GM18499 (cell line): ENCODE results near the gene GSTP1.
"Not testable (repeated sequence)": the region's sequence is repeated elsewhere in the genome, so short reads cannot be mapped to it uniquely, and the experiment has no call there.

Experiments used
- ATAC-seq: cut with Tn5 transposase; IDR thresholded peaks from one replicate; pipeline ENCODE4 v1.9.1; 2021; ENCODE audit warnings: moderate number of reproducible peaks; ENCODE audit not compliant: insufficient read depth, unreplicated experiment

GSTP1 gene

DNA sequence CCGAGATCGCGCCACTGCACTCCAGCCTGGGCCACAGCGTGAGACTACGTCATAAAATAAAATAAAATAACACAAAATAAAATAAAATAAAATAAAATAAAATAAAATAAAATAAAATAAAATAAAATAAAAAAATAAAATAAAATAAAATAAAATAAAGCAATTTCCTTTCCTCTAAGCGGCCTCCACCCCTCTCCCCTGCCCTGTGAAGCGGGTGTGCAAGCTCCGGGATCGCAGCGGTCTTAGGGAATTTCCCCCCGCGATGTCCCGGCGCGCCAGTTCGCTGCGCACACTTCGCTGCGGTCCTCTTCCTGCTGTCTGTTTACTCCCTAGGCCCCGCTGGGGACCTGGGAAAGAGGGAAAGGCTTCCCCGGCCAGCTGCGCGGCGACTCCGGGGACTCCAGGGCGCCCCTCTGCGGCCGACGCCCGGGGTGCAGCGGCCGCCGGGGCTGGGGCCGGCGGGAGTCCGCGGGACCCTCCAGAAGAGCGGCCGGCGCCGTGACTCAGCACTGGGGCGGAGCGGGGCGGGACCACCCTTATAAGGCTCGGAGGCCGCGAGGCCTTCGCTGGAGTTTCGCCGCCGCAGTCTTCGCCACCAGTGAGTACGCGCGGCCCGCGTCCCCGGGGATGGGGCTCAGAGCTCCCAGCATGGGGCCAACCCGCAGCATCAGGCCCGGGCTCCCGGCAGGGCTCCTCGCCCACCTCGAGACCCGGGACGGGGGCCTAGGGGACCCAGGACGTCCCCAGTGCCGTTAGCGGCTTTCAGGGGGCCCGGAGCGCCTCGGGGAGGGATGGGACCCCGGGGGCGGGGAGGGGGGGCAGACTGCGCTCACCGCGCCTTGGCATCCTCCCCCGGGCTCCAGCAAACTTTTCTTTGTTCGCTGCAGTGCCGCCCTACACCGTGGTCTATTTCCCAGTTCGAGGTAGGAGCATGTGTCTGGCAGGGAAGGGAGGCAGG lies at the start of gene GSTP1:
Gene GSTP1 (plus strand): TSS at position 566 of the 958 bp plus-strand sequence. CDS start 32 bp downstream, at position 598.
- ATAC-seq: no peak

DNA sequence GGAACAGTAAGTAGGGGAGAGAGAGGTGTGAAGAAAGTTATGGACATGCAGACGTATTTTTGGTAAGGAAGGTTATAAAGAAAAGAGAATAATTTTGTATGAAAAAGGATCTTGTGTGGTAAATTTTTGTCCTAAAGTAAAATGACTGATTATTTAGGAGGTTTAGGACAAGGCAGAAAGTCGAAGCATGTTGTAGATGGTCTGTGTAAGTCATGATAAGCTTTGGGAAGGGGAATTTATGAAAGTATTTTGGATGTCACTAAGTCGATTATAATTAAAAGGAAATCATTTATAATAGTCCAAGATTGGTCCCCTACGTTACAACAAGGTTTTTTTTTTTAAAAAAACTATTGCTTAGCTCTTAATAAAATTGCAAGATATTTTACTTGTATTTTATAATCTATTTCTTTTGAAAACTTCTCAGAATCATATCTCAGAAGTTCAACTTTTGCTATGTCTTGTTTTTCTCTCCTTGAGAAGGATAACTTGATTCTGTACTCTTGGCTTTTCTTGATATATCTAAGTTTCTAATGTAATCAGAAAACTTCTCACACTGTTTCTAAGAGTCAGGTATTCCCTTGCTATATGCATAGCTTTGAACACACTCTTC lies 49.4 kb upstream of the GSTP1 start:
- no peak for ATAC-seq

DNA sequence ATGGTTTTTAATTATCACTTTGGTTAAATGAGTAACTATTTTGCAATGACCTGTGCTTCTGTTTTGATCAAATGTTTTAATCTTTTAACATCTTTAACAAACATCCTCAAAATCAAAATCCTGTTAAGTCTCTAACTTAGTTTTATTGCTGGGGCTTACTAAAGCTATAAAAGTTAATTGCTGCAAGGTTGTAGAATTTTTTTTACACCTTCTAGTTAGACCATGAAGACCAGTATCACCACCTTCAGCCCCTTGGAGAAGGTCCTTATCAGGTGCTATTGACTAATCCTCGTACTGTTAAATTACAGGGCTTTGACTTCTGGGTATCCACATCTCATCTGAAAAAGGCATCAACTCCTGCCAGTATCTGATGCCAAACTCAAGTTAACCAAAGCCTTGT lies 48.1 kb upstream of the GSTP1 start:
- no peak for ATAC-seq

DNA sequence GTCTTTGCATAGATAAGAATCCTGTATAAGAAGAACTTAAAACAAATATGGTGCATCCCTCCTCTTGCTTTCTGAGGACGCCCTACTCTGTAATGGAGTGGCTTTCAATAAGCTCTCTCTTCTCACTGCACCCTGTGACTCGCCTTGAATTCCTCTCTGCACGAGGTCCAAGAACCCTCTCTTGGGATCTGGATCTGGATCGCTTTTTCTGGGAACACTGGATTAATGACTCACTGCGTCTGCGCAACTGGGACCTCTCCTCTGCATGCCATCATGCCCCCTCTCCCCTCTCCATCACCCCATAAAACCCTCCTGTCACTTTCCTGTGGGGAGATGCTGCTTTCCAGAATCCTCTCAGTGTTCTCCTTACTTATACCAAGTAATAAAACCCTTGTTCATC lies 45.3 kb upstream of the GSTP1 start:
- no peak for ATAC-seq

DNA sequence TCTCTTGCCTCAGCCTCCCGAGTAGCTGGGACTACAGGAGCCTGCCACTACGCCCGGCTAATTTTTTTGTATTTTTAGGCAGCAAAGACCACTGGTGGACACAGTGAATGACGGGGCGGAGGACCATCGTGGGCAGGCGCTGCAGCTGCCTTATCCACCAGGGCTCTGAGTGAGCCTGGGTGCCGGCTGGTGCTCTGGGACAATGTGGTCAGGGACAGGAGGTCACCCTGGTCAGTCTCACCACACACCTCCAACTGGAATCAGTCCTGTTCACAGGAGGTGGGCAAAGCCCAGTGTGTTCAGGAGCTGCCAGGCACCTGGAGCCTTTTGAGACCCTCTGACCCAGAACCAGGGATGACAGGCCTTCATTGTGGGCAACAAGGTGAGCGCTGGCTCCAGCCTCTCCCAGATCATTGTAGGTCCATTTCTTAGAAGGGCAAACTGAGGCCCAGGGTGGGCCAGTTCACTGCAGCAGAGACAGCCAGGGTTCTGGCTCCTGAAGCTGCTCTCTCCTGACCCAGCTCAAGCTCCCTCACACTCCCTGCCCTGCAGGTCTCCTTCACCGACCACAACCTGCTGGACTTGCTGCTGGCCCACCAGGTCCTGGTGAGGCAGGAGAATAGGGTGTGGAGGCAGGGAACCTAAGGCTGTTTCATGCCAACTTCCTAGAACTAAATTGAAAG lies 44.6 kb upstream of the GSTP1 start:
- ATAC-seq: no peak

DNA sequence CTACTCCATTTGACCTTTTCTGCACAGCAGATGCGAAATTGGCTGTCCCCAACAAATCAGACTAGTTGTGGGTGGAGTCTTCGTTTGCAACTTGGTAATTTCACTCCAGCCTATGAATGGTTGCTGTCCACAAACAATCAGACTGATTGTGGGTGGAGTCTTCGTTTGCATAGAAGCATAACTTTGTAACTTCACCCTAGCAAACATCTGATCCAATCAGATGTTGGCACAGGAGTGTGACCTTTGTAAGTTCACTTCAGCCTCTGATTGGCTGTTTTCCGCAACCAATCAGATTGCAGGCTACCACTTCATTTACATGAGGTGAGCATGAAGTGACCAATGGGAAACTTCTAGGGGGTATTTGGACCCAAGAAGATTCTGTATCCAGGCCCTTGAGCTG lies 44.1 kb upstream of the GSTP1 start:
- ATAC-seq: no peak

DNA sequence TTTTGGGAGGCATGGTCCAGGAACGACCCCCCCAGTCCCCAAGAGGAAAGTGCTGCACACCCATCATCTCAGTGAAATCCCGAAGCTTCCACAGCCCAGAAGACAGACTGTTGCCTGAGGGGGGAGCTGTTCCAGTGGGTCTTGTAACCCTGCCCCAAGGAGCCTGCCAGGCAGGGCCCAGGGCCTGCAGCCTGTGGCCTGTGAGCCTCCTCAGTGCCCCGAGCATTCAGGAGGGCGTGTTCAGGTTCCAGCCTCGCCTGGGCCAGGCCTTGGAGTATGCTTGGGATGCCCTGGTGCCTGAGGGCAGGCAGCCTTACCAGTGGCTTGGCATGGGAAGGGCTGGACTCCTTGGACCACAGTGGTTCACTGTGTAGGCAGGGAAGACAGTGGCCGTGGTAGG lies 42.4 kb upstream of the GSTP1 start:
- no peak for ATAC-seq

DNA sequence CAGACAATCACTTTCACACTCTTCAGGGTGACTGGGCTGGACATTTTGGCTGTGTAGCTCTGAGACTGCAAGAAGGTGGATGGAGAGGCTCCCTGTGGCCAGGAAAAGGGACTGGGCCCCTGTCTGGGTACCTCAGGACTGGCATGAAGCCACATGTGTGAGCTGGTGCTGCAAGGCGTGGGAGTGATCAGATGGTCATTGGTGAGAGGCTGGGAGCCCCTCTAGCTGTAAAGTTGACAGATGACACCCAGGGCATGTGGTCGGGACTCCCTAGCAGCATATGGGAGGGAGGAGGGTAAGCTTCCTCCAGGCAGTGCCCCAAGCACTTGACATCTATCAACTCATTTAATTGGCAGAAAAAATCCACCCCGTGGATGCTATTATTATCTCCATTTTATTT lies 41.4 kb upstream of the GSTP1 start:
- ATAC-seq: no peak

DNA sequence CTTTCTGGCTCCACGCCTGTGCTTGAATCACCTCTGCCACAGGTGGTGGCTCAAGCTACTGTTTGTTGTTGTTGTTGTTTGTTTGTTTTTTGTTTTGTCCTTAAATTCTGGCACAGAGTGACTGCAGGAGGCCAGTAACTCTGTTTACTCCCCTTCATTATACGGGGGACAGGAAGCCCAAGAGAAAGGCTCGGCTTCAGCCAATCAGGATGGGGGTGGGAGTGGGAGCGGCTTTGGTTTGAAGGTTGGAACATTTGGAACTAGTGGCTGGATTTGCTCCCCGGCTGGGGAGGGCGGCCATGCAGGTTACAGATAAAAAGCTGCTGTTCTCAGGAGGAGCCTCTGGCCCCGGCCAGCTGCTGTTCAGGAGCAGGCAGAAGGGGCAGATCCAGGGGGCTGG lies 40.6 kb upstream of the GSTP1 start:
- no peak for ATAC-seq

DNA sequence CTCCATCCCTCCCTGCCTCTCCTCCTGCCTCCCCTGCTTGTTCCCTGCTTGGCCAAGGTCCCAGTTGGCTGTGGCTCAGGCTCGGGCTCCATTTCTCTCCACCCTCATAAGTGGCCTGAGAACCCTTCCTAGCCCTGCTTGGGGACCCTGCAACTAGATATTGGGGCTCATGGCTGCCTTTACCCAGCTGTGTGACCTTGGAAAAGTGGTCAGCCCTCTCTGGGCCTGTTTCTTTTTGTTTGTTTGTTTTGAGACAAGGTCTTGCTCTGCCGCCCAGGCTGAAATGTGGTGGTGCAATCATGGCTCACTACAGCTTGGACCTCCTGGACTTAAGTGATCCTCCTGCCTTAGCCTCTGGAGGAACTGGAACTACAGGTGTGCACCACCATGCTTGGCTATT lies 40.0 kb upstream of the GSTP1 start:
- no peak for ATAC-seq

DNA sequence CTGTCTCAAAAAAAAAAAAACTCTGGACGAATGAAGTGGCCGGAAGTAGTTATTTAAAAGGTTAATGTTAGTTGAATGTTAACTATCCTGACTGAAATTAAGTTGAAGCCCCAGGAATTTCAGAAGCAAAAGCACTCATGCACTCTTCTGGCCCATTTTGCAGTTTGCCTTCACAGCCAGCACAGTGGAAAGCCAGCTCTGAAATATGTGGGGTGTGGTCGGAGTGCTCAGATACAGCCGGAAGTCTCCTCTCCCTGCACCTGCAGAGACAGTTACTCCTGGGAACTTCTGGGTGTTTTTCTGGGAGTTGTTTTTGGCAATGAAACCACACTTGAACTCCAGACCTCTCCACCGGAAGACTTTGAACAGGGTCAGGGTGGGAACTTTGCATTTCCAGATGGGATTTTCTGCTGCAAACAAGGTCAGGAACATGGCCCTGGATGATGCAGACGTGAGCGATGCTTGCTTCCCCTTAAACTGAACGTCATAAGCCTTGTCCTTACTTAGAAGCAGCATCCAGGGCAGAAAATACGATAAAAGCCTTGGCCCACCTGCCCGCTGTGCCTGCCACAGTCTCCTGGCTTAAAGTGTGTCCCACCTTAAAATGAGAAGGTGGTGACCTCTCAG lies 38.9 kb upstream of the GSTP1 start:
- ATAC-seq: no peak

DNA sequence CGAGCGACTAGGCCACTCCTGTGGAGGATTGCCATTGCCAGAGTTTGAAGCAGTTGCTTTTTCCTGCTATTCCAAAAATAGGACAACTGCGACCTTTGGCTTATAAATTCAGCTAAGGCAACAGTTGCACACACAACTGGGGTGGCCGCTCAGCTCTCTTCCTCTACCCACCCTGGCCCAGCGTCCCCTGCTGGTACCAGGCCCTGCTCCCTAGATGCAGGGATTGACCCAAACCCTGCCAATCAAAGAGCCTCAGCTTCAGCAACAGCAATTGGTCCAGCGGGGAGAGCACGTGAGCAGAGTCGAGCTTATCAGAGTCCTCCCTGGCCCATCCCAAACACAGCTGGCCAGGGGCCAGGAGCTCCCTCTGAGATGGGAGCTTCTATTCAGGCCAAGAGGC lies 38.3 kb upstream of the GSTP1 start:
- no peak for ATAC-seq

DNA sequence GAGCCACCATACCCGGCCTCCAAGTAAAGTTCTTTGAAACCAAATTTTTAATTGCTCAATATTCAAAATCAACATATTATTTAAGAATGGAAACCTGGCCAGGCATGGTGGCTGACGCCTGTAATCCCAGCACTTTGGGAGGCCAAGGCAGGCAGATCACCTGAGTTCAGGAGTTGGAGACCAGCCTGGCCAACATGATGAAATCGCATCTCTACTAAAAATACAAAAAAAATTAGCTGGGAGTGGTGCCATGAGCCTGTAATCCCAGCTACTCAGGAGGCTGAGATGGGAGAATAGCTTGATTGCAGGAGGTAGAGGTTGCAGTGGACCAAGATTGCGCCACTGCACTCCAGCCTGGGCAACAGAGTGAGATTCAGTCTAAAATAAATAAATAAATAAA lies 35.5 kb upstream of the GSTP1 start:
- not testable (repeated sequence) for ATAC-seq

DNA sequence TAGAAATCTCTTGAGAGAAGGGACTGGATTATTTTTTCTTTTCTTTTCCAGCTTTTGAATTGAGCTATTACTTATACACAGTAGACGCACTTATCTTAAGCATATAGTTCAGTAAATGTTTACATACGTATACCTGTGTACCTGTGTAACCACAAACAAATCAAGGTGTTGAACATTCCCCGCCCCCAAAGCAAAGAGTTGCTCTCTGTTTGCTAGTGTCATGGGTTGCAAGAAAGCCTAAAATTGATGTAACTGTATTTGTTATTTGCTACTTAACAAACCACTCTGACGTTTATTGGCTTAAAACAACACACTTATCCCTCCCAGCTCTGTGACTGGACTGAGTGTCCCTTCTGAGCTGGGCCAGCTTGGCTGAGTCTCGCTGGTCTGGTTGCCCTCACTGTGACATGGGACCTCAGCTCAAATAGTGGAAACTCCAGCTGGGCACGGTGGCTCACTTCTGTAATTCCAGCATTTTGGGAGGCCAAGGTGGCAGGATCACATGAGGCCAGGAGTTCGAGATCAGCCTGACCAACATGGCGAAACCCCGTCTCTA lies 35.0 kb upstream of the GSTP1 start:
- no peak for ATAC-seq

DNA sequence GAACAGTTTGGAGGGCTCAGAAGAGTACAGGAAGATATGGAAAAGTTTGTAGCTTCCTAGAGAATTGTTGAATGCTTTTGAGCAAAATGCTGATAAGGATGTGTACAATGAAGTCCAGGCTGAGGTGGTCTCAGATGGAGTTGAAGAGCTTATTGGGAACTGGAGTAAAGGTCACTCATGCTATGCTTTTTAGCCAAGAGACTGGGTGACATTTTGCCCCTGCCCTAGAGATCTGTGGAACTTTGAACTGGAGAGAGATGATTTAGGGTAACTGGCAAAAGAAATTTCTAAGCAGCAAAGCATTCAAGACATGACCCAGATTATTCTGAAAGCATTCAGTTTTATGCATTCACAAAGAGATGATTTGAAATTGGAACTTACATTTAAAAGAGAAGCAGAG lies 32.5 kb upstream of the GSTP1 start:
- ATAC-seq: no peak

DNA sequence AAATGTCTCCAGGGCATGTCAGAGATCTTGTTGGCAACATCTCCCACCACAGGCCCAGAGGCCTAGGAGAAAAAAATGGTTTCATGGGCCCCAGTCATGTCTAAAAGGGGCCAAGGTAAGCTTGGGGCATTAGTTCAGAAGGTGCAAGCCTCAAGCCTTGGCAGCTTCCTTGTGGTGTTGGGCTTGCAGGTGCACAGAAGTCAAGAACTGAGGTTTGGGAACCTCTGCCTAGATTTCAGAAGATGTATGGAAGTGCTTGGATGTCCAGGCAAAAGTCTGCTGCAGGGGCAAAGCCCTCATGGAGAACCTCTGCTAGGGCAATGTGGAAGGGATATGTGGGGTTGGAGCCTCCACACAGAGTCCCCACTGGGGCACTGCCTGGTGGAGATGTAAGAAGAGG lies 31.9 kb upstream of the GSTP1 start:
- ATAC-seq: not testable (repeated sequence)

DNA sequence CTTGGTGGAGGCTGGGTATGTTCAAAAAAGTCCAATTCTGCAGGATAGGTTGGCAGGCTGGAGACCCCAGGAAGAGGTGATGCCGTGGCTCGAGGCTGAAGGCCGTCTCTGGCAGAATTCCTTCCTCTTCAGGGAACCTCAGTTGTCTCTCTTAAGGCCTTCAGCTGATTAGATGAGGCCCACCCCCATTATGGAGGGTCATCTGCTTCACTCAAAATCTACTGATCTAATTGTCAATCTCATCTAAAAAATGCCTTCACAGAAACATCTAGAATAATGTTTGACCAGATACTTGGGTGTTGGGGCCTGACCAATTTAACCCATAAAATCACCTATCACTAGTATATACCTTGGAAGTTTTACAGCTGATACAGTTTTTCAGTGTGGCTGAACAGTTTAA lies 27.4 kb upstream of the GSTP1 start:
- ATAC-seq: no peak

DNA sequence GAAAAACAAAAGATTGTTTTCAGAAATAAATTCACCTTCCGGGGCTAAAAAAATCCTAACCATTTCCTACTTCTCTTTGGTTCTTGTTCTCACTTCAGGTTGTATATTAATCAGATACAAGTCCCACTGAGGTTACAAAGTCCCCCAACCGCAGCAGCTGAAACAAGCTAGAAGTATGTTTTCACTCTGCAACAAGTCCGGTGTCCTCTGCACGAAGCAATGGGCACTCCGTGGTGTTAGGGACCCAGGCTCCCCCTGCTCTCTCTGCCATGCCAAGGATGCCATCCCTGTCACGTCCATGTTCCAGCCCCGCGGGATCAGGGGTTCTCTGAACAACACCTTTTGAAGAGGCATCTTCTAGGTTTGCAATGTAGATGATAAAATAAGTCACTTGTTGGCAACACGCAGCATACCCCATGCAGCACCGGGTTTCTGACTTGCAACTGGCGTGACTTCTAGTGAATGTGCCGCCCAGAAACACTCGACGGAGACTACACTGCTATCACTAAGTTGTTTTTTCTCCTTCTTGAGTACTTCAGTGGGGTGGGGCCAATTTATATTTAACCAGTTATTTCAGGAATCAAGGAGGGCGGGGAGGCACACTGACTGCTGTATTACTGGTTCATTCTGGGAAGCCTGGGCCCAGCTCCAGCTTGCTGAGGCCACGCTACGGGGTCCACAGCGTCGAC lies 25.4 kb upstream of the GSTP1 start:
- no peak for ATAC-seq

DNA sequence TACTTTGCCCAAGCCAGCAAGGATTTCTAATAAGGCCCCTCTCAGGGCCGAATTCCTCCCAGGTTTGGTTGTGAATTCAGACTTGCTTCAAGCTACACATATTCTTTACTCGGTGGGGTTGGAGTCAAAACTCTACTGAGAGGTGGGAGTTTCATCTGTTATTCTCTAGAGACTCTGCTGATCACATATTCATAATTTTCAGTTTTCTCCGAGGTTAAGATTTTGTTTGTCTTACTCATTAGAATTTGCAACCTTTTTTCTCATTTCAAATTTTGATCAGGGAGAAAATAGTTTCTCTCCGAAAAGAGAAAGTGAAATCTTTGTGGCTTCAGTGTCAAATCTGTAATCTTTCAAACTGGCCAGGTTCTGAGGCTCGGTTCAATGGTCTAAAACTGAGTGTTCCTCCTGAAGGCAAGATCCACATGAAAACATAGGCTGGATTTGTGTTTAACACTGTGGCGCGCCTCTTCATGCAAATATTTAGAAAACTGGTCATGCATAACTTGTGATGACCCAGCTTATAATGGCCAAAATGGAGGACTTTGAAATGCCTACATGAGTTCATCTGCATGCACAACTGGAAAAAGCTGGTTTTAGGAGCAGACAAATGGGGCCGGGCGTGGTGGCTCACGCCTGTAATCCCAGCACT lies 21.5 kb upstream of the GSTP1 start:
- ATAC-seq: no peak
